Measurements from ENCODE around the gene KRABD2.

The KRABD2 gene

DNA sequence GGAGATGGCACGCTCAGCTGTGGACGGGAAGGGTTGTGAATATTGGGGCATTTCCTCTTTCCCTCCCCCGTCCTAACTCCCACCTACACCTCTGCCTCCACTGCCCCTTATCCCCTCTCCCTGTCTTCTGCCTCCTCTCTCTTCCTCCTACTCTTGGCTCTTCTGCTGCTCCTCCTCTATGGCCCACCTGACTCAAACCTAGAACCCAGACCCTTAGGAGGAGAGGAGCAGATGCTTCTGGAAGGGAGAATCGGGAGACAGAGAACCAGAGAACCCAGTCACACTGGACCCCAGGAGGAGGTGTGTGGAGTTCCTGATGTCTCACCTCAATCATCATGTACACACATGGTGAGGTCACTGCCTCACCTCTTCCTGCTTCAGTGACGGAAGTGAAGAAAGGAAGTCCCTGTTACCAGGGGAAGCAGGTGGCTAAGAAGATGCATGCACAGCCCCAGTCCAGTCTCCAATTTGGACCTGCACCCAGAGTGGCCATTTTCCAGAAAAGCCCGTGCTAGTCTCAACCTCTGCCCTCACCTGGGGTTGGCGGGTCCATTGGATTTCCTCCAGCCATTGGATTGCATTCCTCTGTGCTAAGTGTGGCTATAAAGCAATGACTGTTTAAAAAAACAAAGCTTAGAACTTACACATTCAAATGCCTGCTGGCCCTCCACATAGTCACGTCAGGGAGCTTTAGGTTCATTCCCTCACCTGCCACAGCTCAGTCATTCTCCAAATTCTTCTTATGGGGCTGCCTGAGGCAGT lies 17.1 kb upstream of the KRABD2 start:
- intact Hi-C loops (cut with DNase I; ENCODE audit: low total_unique reads) (no loop called here), in situ Hi-C loops (cut with MboI; ENCODE audit: low pct_ligation_motif_present in 1 of 4, low pct_unique_long_range_greater_than_20kb in 1 of 4, low sequenced_read_pairs in 3 of 4) (no loop called here)
- peaks cover 0 to 6% (median 5%) of the 10 kb centered on the region in 4 donors for H3K4me1 ChIP-seq
- no peaks in the 10 kb centered on the region for H3K9me3 ChIP-seq
- H3K36me3 ChIP-seq: no peaks in the 10 kb centered on the region
- 43% methylated on average over 8 of the region's 8 CpGs; no CpG with 5 or more reads in 1 of the 2 donors for WGBS, 2 donors (ENCODE audit: low coverage in 1 of 2)
- H3K4me3 ChIP-seq: no peak overlapping the region
- peak; percentile 52 for DNase-seq
- TF ChIP-seq EP300 (IDR thresholded peaks at IDR 0.05; ENCODE audit: low read depth): no peak
- TF ChIP-seq, protein P1, sequence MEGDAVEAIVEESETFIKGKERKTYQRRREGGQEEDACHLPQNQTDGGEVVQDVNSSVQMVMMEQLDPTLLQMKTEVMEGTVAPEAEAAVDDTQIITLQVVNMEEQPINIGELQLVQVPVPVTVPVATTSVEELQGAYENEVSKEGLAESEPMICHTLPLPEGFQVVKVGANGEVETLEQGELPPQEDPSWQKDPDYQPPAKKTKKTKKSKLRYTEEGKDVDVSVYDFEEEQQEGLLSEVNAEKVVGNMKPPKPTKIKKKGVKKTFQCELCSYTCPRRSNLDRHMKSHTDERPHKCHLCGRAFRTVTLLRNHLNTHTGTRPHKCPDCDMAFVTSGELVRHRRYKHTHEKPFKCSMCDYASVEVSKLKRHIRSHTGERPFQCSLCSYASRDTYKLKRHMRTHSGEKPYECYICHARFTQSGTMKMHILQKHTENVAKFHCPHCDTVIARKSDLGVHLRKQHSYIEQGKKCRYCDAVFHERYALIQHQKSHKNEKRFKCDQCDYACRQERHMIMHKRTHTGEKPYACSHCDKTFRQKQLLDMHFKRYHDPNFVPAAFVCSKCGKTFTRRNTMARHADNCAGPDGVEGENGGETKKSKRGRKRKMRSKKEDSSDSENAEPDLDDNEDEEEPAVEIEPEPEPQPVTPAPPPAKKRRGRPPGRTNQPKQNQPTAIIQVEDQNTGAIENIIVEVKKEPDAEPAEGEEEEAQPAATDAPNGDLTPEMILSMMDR (IDR thresholded peaks at IDR 0.05): no peak
- TF ChIP-seq POLR2AphosphoS5 (IDR thresholded peaks at IDR 0.05): peak in 2 of 3 donors; percentile 26 to 37
- no peak for TF ChIP-seq POLR2A (IDR thresholded peaks at IDR 0.05)
- H3K27ac ChIP-seq: no peak overlapping the region
- H3K27me3 ChIP-seq: peaks cover 37% of the 10 kb centered on the region

DNA sequence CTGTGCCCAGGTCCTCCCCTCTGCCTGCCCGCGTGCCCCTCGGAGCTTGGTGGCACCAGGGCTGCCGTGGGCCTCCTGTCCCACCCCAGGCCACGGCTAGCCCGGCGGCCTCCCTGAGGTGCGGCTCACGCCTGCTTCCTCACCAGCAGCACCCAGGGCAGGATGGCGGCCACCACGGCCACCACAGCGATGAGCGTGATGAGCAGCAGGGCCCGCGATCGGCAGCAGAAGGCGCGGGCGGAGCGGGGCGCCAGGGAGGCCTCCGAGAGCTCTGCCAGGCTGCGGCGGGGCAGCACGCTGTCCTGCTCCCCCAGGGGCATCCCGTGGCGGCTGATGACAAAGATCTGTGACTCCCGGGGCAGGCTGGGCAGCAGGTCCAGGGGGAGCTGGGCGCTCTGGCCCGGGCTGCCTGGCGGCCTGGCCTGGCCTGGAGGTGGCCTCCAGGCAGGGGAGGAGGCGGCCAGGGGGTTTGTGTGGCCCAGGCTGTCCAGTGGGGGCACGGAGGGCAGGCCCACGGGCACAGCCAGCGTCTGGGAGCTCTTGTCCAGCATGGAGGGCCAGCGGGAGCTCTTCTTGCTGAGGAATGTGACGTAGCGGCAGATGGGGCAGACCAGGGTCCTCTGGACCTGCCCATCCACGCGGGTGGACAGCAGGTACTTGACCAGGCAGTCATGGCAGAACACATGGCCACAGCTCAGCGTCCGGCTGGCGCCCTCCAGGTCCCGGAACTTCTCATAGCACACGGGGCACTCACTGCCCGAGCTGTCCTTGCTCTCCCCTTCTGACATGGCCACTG lies 16.4 kb upstream of the KRABD2 start:
- Histone ChIP-seq H3K36me3 (no peaks in the 10 kb centered on the region), H3K27ac (no peak overlapping the region), H3K4me1 (peaks cover 0 to 6% (median 5%) of the 10 kb centered on the region in 4 donors), H3K4me3 (no peak overlapping the region), H3K9me3 (no peaks in the 10 kb centered on the region), H3K27me3 (peaks cover 33% of the 10 kb centered on the region)
- intact Hi-C loops (cut with DNase I; ENCODE audit: low total_unique reads) (no loop called here), in situ Hi-C loops (cut with MboI; ENCODE audit: low pct_ligation_motif_present in 1 of 4, low pct_unique_long_range_greater_than_20kb in 1 of 4, low sequenced_read_pairs in 3 of 4) (no loop called here)
- TF ChIP-seq EP300 (IDR thresholded peaks at IDR 0.05; ENCODE audit: low read depth): no peak
- TF ChIP-seq POLR2AphosphoS5 (IDR thresholded peaks at IDR 0.05): no peak
- no peak for TF ChIP-seq POLR2A (IDR thresholded peaks at IDR 0.05)
- TF ChIP-seq, protein P1 (IDR thresholded peaks at IDR 0.05): no peak
- WGBS, 2 donors (ENCODE audit: low coverage in 1 of 2): 91% methylated on average over 44 of the region's 46 CpGs; no CpG with 5 or more reads in 1 of the 2 donors
- no peak for DNase-seq

GRCh38 chr17:8392274-8392673 lies 15.8 kb upstream of the KRABD2 start:
- no peaks in the 10 kb centered on the region for H3K9me3 ChIP-seq
- DNase-seq: no peak
- intact Hi-C loops (cut with DNase I; ENCODE audit: low total_unique reads): no loop called here
- no peaks in the 10 kb centered on the region for H3K36me3 ChIP-seq
- TF ChIP-seq, protein P1 (IDR thresholded peaks at IDR 0.05): no peak
- H3K27ac ChIP-seq: no peak overlapping the region
- in situ Hi-C loops (cut with MboI; ENCODE audit: low pct_ligation_motif_present in 1 of 4, low pct_unique_long_range_greater_than_20kb in 1 of 4, low sequenced_read_pairs in 3 of 4): no loop called here
- H3K4me3 ChIP-seq: no peak overlapping the region
- H3K27me3 ChIP-seq: peaks cover 27% of the 10 kb centered on the region
- 77% methylated on average over 9 of the region's 18 CpGs; no CpG with 5 or more reads in 1 of the 2 donors for WGBS, 2 donors (ENCODE audit: low coverage in 1 of 2)
- H3K4me1 ChIP-seq: peaks cover 0 to 6% (median 5%) of the 10 kb centered on the region in 4 donors

DNA sequence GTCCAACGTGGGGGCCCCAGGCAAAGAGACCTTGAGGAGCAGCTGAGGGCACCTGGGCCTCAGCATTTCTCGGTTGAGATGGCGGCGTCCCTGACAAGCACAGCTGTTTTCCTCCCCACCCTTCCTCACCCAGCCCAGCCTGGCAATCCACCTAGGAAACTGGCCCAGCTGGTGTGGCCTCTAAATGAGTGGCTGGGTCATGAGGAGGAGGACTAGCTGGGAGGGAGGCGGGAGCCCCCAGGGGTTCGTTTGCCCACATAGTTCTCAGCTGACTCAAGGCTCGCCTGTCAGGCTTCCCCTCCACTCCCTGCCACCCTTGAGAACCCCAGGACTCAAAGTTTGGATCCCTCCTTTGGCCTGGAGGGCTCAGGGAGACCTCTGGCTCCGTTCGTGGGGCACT lies 15.2 kb upstream of the KRABD2 start:
- no peaks in the 10 kb centered on the region for H3K9me3 ChIP-seq
- intact Hi-C loops (cut with DNase I; ENCODE audit: low total_unique reads): no loop called here
- no peak for TF ChIP-seq EP300 (IDR thresholded peaks at IDR 0.05; ENCODE audit: low read depth)
- TF ChIP-seq, protein P1 (IDR thresholded peaks at IDR 0.05): no peak
- no peak for TF ChIP-seq POLR2AphosphoS5 (IDR thresholded peaks at IDR 0.05)
- no peak for TF ChIP-seq POLR2A (IDR thresholded peaks at IDR 0.05)
- H3K27ac ChIP-seq: no peak overlapping the region
- no peaks in the 10 kb centered on the region for H3K36me3 ChIP-seq
- H3K27me3 ChIP-seq: peaks cover 21% of the 10 kb centered on the region
- no peak overlapping the region for H3K4me3 ChIP-seq
- DNase-seq: no peak
- 42% methylated on average over 9 of the region's 9 CpGs; no CpG with 5 or more reads in 1 of the 2 donors for WGBS, 2 donors (ENCODE audit: low coverage in 1 of 2)
- H3K4me1 ChIP-seq: peaks cover 0 to 6% (median 5%) of the 10 kb centered on the region in 4 donors
- in situ Hi-C loops (cut with MboI; ENCODE audit: low pct_ligation_motif_present in 1 of 4, low pct_unique_long_range_greater_than_20kb in 1 of 4, low sequenced_read_pairs in 3 of 4): no loop called here
